ACC112 (cell line): ENCODE measurements around the gene PDCL3.
A peak's percentile ranks its signal among the peaks of the same experiment; 100 is the strongest.

Experiments used
- H2AFZ ChIP-seq: fragments of 200-600 bp; sonication (generic); one replicate; pipeline ENCODE4 v1.6.0; 2017; ENCODE audit warnings: antibody characterized with exemption, low read length; ENCODE audit not compliant: unreplicated experiment
- H3K27ac ChIP-seq: fragments of 200-600 bp; sonication (generic); 2 replicates; pipeline ENCODE4 v1.5.1; 2014; ENCODE audit warnings: low read depth, mild to moderate bottlenecking, antibody characterized with exemption, low read length, moderate library complexity
- H3K27me3 ChIP-seq: fragments of 200-600 bp; sonication (generic); 2 replicates; pipeline ENCODE4 v1.6.1; 2014; ENCODE audit warnings: mild to moderate bottlenecking, antibody characterized with exemption, low read length, moderate library complexity, mixed read lengths; ENCODE audit not compliant: insufficient read depth
- H3K36me3 ChIP-seq: fragments of 200-600 bp; sonication (generic); 2 replicates; pipeline ENCODE4 v1.6.1; 2016; ENCODE audit warnings: mild to moderate bottlenecking, antibody characterized with exemption, low read length, moderate library complexity, mixed read lengths; ENCODE audit not compliant: insufficient read depth
- H3K4me1 ChIP-seq: fragments of 200-600 bp; sonication (generic); one replicate; pipeline ENCODE4 v1.6.1; 2016; ENCODE audit warnings: low read length, mixed read lengths; ENCODE audit not compliant: insufficient read depth, unreplicated experiment, control insufficient read depth
- H3K4me3 ChIP-seq: fragments of 200-600 bp; sonication (generic); 2 replicates; pipeline ENCODE4 v1.5.1; 2014; ENCODE audit warnings: mild to moderate bottlenecking, low read depth, low read length
- H3K79me2 ChIP-seq: fragments of 200-600 bp; sonication (generic); one replicate; pipeline ENCODE4 v1.6.0; 2016; ENCODE audit warnings: low read length; ENCODE audit not compliant: control insufficient read depth, unreplicated experiment, insufficient read depth

Gene PDCL3

DNA sequence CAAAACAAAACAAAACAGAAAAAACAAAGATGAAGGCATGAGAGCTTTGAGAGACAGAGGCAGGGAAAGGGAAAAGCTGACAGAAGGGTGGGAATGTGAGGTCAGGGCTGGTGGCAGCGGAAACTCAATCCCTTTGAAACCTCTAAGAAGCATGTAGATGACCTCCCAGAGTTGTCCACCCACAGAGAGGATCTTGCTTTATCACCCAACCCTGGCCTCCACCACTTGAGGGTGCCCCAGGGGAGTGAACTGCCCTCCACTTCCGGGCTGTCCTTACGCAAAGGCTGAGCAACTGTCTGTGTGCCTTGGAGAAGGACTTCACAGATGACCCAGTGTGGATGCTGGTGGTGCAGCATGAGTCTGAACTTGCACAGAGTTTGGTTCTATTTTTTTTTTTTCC lies 26.7 kb downstream of the PDCL3 start:
- Histone ChIP-seq H3K27ac (no peak overlapping the region), H3K36me3 (no peaks in the 10 kb centered on the region), H3K4me1 (peaks cover 9% of the 10 kb centered on the region), H3K79me2 (no peaks in the 10 kb centered on the region), H3K27me3 (peaks cover 6% of the 10 kb centered on the region; the same call in 1 of the 2 replicates), H3K4me3 (no peak overlapping the region), H2AFZ (no peak overlapping the region)

DNA sequence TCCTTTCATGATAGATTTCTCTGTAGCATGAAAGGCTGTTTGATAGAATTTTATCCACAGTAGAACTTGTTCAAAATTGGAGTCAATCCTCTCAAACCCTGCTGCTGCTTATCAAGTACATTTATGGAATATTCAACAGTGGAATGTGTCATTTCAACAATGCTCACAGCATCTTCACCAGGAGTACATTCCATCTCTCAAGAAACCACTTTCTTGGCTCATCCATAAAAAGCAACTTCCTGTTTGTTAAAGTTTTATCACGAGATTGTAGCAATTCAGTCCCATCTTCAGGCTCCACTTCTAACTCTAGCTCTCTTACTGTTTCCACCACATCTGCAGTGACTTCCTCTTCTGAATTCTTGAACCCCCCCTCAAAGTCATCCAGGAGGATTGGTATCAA lies 29.4 kb downstream of the PDCL3 start:
- no peaks in the 10 kb centered on the region for H3K27me3 ChIP-seq
- no peaks in the 10 kb centered on the region for H3K36me3 ChIP-seq
- no peak overlapping the region for H2AFZ ChIP-seq
- no peak overlapping the region for H3K4me3 ChIP-seq
- H3K4me1 ChIP-seq = peaks cover 9% of the 10 kb centered on the region
- no peaks in the 10 kb centered on the region for H3K79me2 ChIP-seq
- no peak overlapping the region for H3K27ac ChIP-seq

DNA sequence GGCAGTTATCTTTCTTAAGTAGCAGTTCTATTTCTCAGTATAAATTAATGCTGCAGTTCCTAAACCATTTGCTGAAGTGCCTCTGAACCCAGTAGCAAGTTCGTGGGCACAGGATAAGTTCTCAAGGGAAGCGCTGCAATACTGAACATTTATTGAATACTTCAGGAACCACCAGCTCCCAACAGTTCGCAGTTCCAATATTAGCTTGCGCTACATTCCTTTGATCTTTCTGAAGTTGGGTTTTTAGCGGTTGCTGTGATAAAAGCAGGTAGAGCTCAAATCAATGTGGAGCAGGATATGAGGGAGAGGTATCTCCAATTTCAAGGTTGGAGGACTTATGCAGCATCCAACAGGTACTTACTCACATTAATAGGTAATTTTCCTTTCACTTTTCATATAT lies 33.7 kb downstream of the PDCL3 start:
- Histone ChIP-seq H3K79me2 (no peaks in the 10 kb centered on the region), H3K36me3 (no peaks in the 10 kb centered on the region), H2AFZ (no peak overlapping the region), H3K27ac (no peak overlapping the region), H3K4me3 (no peak overlapping the region), H3K27me3 (no peaks in the 10 kb centered on the region), H3K4me1 (no peaks in the 10 kb centered on the region)

DNA sequence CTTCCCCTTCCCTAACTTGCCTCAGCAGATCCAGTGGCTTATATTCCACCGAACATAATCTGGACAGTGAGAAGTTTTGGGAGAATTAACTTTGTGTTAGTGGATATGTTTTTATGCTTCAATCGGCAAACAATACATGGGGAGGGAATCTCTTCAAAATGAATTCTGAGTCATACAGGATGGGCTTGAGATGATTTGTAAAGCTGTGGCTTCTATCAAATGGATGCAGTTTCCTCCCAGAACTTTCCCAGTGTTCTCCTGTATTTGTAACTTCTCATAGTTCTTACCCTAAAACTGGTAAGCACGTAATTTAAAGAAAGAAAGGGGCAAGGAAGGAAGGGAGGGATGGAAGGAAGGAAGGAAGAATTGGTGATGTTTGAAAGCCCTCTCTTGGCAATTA lies 36.8 kb downstream of the PDCL3 start:
- Histone ChIP-seq H3K4me1 (peaks cover 6% of the 10 kb centered on the region), H2AFZ (no peak overlapping the region), H3K4me3 (no peak overlapping the region), H3K27ac (no peak overlapping the region), H3K36me3 (no peaks in the 10 kb centered on the region), H3K27me3 (no peaks in the 10 kb centered on the region), H3K79me2 (no peaks in the 10 kb centered on the region)

DNA sequence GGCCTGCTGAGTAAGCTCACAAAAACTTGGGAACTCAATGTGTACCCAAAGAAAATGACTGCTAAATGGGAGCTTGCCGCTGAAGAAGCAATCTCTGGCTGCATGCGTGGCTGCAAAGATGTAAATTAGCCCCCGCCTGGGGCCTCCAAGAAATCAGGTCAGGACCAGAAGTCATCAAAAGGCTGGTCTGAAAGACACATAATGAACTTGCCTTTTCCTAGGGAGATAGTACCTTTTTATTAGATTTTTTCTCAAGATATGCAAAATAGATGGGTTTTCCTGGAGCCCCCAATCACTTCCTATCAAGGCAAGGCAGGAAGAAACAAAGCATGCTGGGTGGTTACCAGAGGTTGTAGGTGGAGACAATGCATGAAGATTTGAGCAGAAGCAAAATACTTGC lies 38.9 kb downstream of the PDCL3 start:
- no peak overlapping the region for H2AFZ ChIP-seq

DNA sequence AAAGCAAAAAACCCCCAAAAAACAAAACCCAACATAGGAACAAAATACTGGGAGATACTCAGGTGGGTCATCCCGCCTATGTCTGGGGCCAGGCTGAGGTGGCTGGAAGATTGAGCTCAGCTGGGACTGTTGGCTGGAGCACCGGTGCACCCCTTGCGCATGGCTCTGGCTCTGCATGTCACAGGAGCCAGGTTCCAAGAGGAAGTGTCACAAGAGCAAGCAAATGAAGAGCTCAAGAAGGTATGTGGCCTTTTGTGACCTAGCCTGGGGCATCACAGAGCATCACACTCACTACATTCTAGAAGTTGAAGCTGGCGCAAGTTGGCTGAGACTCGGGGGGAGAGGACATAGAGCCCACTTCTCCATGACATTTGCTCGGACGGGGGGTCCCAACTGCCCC lies 40.6 kb downstream of the PDCL3 start:
- Histone ChIP-seq H3K4me1 (peaks cover 6% of the 10 kb centered on the region), H3K27ac (no peak overlapping the region), H3K79me2 (no peaks in the 10 kb centered on the region), H3K36me3 (no peaks in the 10 kb centered on the region), H2AFZ (no peak overlapping the region), H3K27me3 (no peaks in the 10 kb centered on the region), H3K4me3 (no peak overlapping the region)

More for the DNA sequence above, 38.9 kb downstream of the PDCL3 start:
- H3K27ac ChIP-seq = no peak overlapping the region
- no peaks in the 10 kb centered on the region for H3K79me2 ChIP-seq
- no peaks in the 10 kb centered on the region for H3K36me3 ChIP-seq
- H3K4me3 ChIP-seq = no peak overlapping the region
- H3K27me3 ChIP-seq = no peaks in the 10 kb centered on the region
- H3K4me1 ChIP-seq = peaks cover 6% of the 10 kb centered on the region

DNA sequence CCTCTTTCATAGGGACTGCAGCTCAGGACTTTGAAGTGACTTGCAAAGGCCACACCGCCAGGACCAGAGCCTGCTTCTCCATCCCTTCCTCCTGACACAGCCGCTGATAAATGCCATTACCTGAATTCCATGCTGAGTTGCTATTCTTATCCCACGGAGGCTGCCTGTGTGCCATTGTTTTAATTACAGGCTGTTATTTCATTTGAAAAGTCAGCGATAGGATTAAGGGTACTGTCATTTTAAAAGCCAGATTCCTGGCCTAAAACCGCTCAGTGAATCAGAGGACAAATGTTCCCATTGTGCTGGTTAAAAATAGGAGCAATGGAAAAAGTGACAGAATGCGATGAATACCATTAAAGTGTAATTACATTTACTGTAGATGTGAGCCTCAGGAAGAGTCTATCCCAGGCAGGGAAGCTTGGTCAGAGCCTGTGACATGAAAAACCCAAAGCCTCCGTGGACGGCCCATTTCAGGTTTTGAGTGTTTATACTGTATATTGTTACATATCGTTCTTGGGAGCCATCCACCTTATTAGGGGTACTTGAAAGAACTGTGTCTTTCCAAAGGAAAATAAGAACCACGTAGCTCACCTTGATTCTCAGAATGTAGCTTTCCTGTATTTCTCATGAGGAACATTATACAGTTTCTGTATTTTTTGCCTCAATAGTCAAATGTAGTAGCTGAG lies 41.3 kb downstream of the PDCL3 start:
- Histone ChIP-seq H3K27me3 (no peaks in the 10 kb centered on the region), H3K36me3 (no peaks in the 10 kb centered on the region), H3K4me3 (no peak overlapping the region), H3K4me1 (peaks cover 6% of the 10 kb centered on the region), H3K27ac (no peak overlapping the region), H3K79me2 (no peaks in the 10 kb centered on the region), H2AFZ (peak overlapping the region; percentile 47)

DNA sequence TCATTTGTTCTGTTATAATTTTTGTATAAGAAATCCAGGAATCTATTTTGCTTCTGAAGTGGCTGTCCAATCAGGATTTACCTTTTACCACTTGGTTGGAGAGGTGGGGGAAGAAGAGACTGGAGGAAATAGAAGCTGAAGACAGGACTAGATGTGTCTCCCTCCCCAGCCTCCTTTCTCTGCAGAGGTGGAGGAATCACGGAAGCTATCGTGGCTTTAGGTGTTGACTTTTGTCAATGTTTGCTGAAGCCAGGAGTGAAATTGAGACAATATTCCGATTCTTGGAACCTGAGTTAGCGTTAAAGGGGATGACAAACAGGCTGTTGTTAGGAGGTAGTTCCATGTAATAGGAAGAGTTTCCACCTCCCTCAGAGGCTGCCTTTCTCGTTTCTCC lies 43.5 kb downstream of the PDCL3 start:
- peaks cover 12% of the 10 kb centered on the region for H3K4me1 ChIP-seq
- H3K36me3 ChIP-seq = no peaks in the 10 kb centered on the region
- H3K79me2 ChIP-seq = no peaks in the 10 kb centered on the region
- no peak overlapping the region for H3K4me3 ChIP-seq
- H2AFZ ChIP-seq = peak overlapping the region; percentile 78
- H3K27me3 ChIP-seq = no peaks in the 10 kb centered on the region
- H3K27ac ChIP-seq = no peak overlapping the region

DNA sequence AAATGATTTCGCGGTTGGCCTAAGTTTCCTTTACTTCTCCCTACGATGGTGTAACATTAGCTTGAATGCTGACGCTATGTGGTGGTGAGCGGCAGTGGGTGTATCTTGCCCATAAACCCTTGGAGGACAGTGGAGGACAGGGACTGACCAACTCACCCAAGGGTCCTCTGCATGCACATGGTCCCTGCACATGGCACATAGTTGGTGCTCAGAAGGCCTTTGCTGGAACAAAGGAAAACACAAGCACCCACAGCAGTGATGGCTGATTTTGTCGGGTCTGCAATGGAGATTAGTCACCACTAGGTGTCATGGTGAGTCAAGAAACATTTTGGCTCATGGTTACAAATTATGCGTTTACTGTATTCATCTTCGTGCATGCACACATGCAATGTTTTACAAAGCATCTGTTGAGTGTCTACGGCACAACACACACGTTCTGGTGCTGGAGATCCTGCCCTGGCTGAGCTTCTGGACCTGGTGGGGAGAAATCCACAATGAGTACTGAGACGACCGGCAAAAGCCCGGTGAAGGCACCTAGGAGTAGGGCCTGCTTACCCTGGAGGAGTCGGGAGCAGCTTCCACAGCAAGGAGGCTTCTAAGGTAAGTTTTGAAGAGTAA lies 44.0 kb downstream of the PDCL3 start:
- H3K4me3 ChIP-seq = no peak overlapping the region
- H3K79me2 ChIP-seq = no peaks in the 10 kb centered on the region
- H3K27me3 ChIP-seq = no peaks in the 10 kb centered on the region
- peak overlapping the region; percentile 78 for H2AFZ ChIP-seq
- H3K36me3 ChIP-seq = no peaks in the 10 kb centered on the region
- peaks cover 12% of the 10 kb centered on the region for H3K4me1 ChIP-seq
- no peak overlapping the region for H3K27ac ChIP-seq

DNA sequence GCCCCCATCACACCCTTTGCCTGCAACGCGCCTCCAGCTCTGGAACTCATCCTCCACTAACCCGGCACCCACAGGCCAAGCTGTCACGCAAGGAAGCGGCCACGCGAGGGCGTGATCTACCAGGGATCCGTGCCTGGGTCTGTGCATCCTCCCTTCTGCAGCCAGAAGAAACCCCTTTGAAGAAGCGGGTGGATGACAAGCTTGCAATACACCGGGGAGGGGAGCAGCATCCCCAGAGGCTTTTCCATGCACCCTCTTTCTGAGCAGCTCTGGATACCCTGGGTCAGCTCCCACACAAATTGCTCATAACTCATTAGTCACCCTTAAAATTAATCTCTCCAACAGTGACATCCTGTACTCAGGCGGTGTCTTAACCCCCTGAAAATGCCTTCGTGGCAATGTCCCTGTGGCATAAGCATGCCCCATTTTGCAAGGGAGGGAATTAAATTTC lies 47.6 kb downstream of the PDCL3 start:
- no peaks in the 10 kb centered on the region for H3K36me3 ChIP-seq
- H3K27ac ChIP-seq = no peak overlapping the region
- peaks cover 6% of the 10 kb centered on the region for H3K4me1 ChIP-seq
- H3K27me3 ChIP-seq = peaks cover 4% of the 10 kb centered on the region; the same call in 1 of the 2 replicates
- no peak overlapping the region for H3K4me3 ChIP-seq
- H2AFZ ChIP-seq = no peak overlapping the region
- no peaks in the 10 kb centered on the region for H3K79me2 ChIP-seq
